ENCODE measurements around the gene TNK1.

TNK1 gene

GRCh38 chr17:7411427-7411750, 30.5 kb downstream of the TNK1 start:
- no peak for DNase-seq (ENCODE audit: low spot score)

- DNase-seq (ENCODE audit: low spot score) = peak; percentile 67
Measured at GRCh38 chr17:7413346-7413985, 32.6 kb downstream of the TNK1 start.

- DNase-seq (ENCODE audit: low spot score) = no peak
Measured at GRCh38 chr17:7414837-7415236, 33.9 kb downstream of the TNK1 start.

- DNase-seq (ENCODE audit: low spot score) = no peak
Measured at GRCh38 chr17:7415784-7416183, 34.9 kb downstream of the TNK1 start.

- DNase-seq (ENCODE audit: low spot score) = no peak
Measured at GRCh38 chr17:7416323-7416722, 35.4 kb downstream of the TNK1 start.

GRCh38 chr17:7417056-7417655, 36.3 kb downstream of the TNK1 start:
- DNase-seq (ENCODE audit: low spot score) = no peak

- no peak for DNase-seq (ENCODE audit: low spot score)
Measured at GRCh38 chr17:7418472-7419152, 37.7 kb downstream of the TNK1 start.

- DNase-seq (ENCODE audit: low spot score) = no peak
Measured at GRCh38 chr17:7419819-7420610, 39.1 kb downstream of the TNK1 start, which contains the start of gene SPEM1. Gene SPEM1, plus strand, starts transcription at chr17:7420324. Its CDS starts 61 bp downstream, at chr17:7420385.

GRCh38 chr17:7421186-7421585, 40.3 kb downstream of the TNK1 start:
- no peak for DNase-seq (ENCODE audit: low spot score)

GRCh38 chr17:7423679-7424078, 42.8 kb downstream of the TNK1 start:
- no peak for DNase-seq (ENCODE audit: low spot score)

GRCh38 chr17:7425316-7425715, 44.4 kb downstream of the TNK1 start, which contains the start of gene SPEM2:
Gene SPEM2, plus strand, starts transcription at chr17:7425616. Its CDS starts 73 bp downstream, at chr17:7425689.
- no peak for DNase-seq (ENCODE audit: low spot score)

GRCh38 chr17:7425756-7426155, 44.9 kb downstream of the TNK1 start:
- no peak for DNase-seq (ENCODE audit: low spot score)

GRCh38 chr17:7426203-7426863, 45.4 kb downstream of the TNK1 start:
- no peak for DNase-seq (ENCODE audit: low spot score)

- no peak for DNase-seq (ENCODE audit: low spot score)
Measured at GRCh38 chr17:7426896-7427489, 46.1 kb downstream of the TNK1 start.

GRCh38 chr17:7427549-7427948, 46.7 kb downstream of the TNK1 start:
- no peak for DNase-seq (ENCODE audit: low spot score)

- DNase-seq (ENCODE audit: low spot score) = no peak
Measured at GRCh38 chr17:7428557-7428956, 47.7 kb downstream of the TNK1 start, which contains the start of gene SPEM3. Gene SPEM3, plus strand, starts transcription at chr17:7428857. Its CDS starts 46 bp downstream, at chr17:7428903.

GRCh38 chr17:7429722-7430121, 48.8 kb downstream of the TNK1 start:
- DNase-seq (ENCODE audit: low spot score) = no peak

GRCh38 chr17:7431231-7431630, 50.3 kb downstream of the TNK1 start:
- no peak for DNase-seq (ENCODE audit: low spot score)

GRCh38 chr17:7432296-7432695, 51.4 kb downstream of the TNK1 start:
- no peak for DNase-seq (ENCODE audit: low spot score)

GRCh38 chr17:7435676-7436555, 55.0 kb downstream of the TNK1 start:
- no peak for DNase-seq (ENCODE audit: low spot score)
